ENCODE results near the gene PPP1R9B. TPM values are rescaled to one million over a fixed set of nuclear protein-coding genes. Genes with fewer than 3 reads are reported as not detected.

Gene PPP1R9B
- total RNA-seq, 6 experiments from 2014 or later, result 9.9 to 18.1 (median 12.0) TPM

GRCh38 chr17:50125420-50125997, 25.0 kb downstream of the PPP1R9B start:
- no peaks in the 10 kb centered on the region for H3K9me3 ChIP-seq
- WGBS (ENCODE audit: insufficient coverage, low coverage, low lambda C conversion rate, missing lambda C conversion rate), result 92% methylated on average over 4 of the region's 4 CpGs
- H3K4me1 ChIP-seq, result no peaks in the 10 kb centered on the region
- TF ChIP-seq CTCF (IDR thresholded peaks at IDR 0.05) (no peak), POLR2A (IDR thresholded peaks at IDR 0.05) (no peak)
- peaks cover 0 to 6% of the 10 kb centered on the region in 2 donors for H3K27me3 ChIP-seq
- no peak overlapping the region for H3K4me3 ChIP-seq
- ATAC-seq, result no peak
- no peaks in the 10 kb centered on the region for H3K36me3 ChIP-seq
- intact Hi-C loops (cut with DNase I), result no loop called here
- no peak overlapping the region for H3K27ac ChIP-seq
- DNase-seq, result no peak

- Histone ChIP-seq H3K36me3 (no peaks in the 10 kb centered on the region), H3K27ac (peak overlapping the region in 1 of 3 donors; percentile 24), H3K4me1 (no peaks in the 10 kb centered on the region), H3K4me3 (no peak overlapping the region), H3K9me3 (no peaks in the 10 kb centered on the region), H3K27me3 (peaks cover 0 to under 1% of the 10 kb centered on the region in 2 donors)
- 41% methylated on average over 8 of the region's 12 CpGs for WGBS (ENCODE audit: insufficient coverage, low coverage, low lambda C conversion rate, missing lambda C conversion rate)
- ATAC-seq, result peak; percentile 12 to 33 (median 26)
- intact Hi-C loops (cut with DNase I), result no loop called here
- DNase-seq, result no peak
- TF ChIP-seq POLR2A (IDR thresholded peaks at IDR 0.05) (no peak), CTCF (IDR thresholded peaks at IDR 0.05) (no peak)
Observed at GRCh38 chr17:50123649-50124349, 26.7 kb downstream of the PPP1R9B start.

GRCh38 chr17:50122945-50123344, 27.5 kb downstream of the PPP1R9B start:
- Histone ChIP-seq H3K27ac (peak overlapping the region in 1 of 3 donors; percentile 24), H3K36me3 (no peaks in the 10 kb centered on the region), H3K9me3 (no peaks in the 10 kb centered on the region), H3K4me1 (no peaks in the 10 kb centered on the region), H3K4me3 (no peak overlapping the region), H3K27me3 (no peaks in the 10 kb centered on the region)
- DNase-seq (no peak), ATAC-seq (no peak)
- 60% methylated on average over 3 of the region's 3 CpGs for WGBS (ENCODE audit: insufficient coverage, low coverage, low lambda C conversion rate, missing lambda C conversion rate)
- TF ChIP-seq POLR2A (IDR thresholded peaks at IDR 0.05) (no peak), CTCF (IDR thresholded peaks at IDR 0.05) (no peak)
- intact Hi-C loops (cut with DNase I), result no loop called here

GRCh38 chr17:50120475-50121253, 29.8 kb downstream of the PPP1R9B start:
- ATAC-seq (no peak), DNase-seq (no peak)
- peaks cover 0 to 13% (median 0%) of the 10 kb centered on the region in 4 donors for H3K4me1 ChIP-seq
- TF ChIP-seq POLR2A (IDR thresholded peaks at IDR 0.05) (no peak), CTCF (IDR thresholded peaks at IDR 0.05) (no peak)
- no peaks in the 10 kb centered on the region for H3K36me3 ChIP-seq
- H3K27ac ChIP-seq, result no peak overlapping the region
- H3K27me3 ChIP-seq, result no peaks in the 10 kb centered on the region
- no peaks in the 10 kb centered on the region for H3K9me3 ChIP-seq
- intact Hi-C loops (cut with DNase I), result no loop called here
- H3K4me3 ChIP-seq, result no peak overlapping the region
- 71% methylated on average over 5 of the region's 7 CpGs for WGBS (ENCODE audit: insufficient coverage, low coverage, low lambda C conversion rate, missing lambda C conversion rate)
